Measurements from ENCODE around the gene SH2B2. TPM values are rescaled to one million over a fixed set of nuclear protein-coding genes. Genes with fewer than 3 reads are reported as not detected.
"Not testable (repeated sequence)": the region's sequence is repeated elsewhere in the genome, so short reads cannot be mapped to it uniquely, and the experiment has no call there.

Gene SH2B2
- total RNA-seq, 3 donors from 2014 or later (not counting 1 experiment from before 2014, with no cell fraction given): 1.6 to 2.9 (median 2.0) TPM

GRCh38 chr7:102363549-102364393 lies 77.1 kb downstream of the SH2B2 start:
- intact Hi-C loops (cut with micrococcal nuclease); H3K9me3 Mint-ChIP-seq: not testable (repeated sequence)

GRCh38 chr7:102364394-102364886 lies 77.8 kb downstream of the SH2B2 start:
- H3K9me3 Mint-ChIP-seq; H3K27me3 Mint-ChIP-seq (ENCODE audit: low read depth in 2 of 2); DNase-seq; H3K36me3 Mint-ChIP-seq; intact Hi-C loops (cut with micrococcal nuclease); H3K36me3 ChIP-seq (ENCODE audit: control insufficient read depth, insufficient read depth, low read length); ATAC-seq; H3K4me1 ChIP-seq (ENCODE audit: control insufficient read depth, insufficient read depth, low read length); H3K27me3 ChIP-seq (ENCODE audit: control insufficient read depth, insufficient read depth, low read length); H3K9me3 ChIP-seq (ENCODE audit: control insufficient read depth, insufficient read depth, low read length): not testable (repeated sequence)
- WGBS (ENCODE audit: insufficient coverage): 0% methylated on average over 12 of the region's 20 CpGs
- Mint-ChIP-seq H3K27ac (peak overlapping the region; percentile 48 to 82), H3K4me1 (peaks cover 13% of the 10 kb centered on the region in 2 donors), H3K4me3 (peak overlapping the region; percentile 81)
- H3K27ac ChIP-seq (ENCODE audit: low read length): peak overlapping the region; percentile 20
- H3K4me3 ChIP-seq (ENCODE audit: low read length): peak overlapping the region; percentile 60

More at GRCh38 chr7:102363549-102364393, 77.1 kb downstream of the SH2B2 start:
- peak; percentile 96 to 100 (median 99) for ATAC-seq
- not testable (repeated sequence) for H3K27me3 Mint-ChIP-seq (ENCODE audit: low read depth in 2 of 2); H3K4me1 ChIP-seq (ENCODE audit: control insufficient read depth, insufficient read depth, low read length); H3K36me3 Mint-ChIP-seq; H3K36me3 ChIP-seq (ENCODE audit: control insufficient read depth, insufficient read depth, low read length); H3K9me3 ChIP-seq (ENCODE audit: control insufficient read depth, insufficient read depth, low read length); H3K27me3 ChIP-seq (ENCODE audit: control insufficient read depth, insufficient read depth, low read length)
- WGBS (ENCODE audit: insufficient coverage): under 1% methylated on average over 76 of the region's 76 CpGs
- Mint-ChIP-seq H3K4me1 (peaks cover 13% of the 10 kb centered on the region in 2 donors), H3K27ac (peak overlapping the region; percentile 71 to 82), H3K4me3 (peak overlapping the region; percentile 89)
- peak; percentile 83 to 97 for DNase-seq
- peak overlapping the region; percentile 59 for H3K27ac ChIP-seq (ENCODE audit: low read length)
- H3K4me3 ChIP-seq (ENCODE audit: low read length): peak overlapping the region; percentile 60

- H3K36me3 Mint-ChIP-seq; H3K9me3 Mint-ChIP-seq; H3K36me3 ChIP-seq (ENCODE audit: control insufficient read depth, insufficient read depth, low read length); H3K9me3 ChIP-seq (ENCODE audit: control insufficient read depth, insufficient read depth, low read length); H3K27me3 ChIP-seq (ENCODE audit: control insufficient read depth, insufficient read depth, low read length); H3K4me3 ChIP-seq (ENCODE audit: low read length); H3K4me3 Mint-ChIP-seq; H3K27ac Mint-ChIP-seq; H3K4me1 ChIP-seq (ENCODE audit: control insufficient read depth, insufficient read depth, low read length); DNase-seq; ATAC-seq; intact Hi-C loops (cut with micrococcal nuclease); H3K27ac ChIP-seq (ENCODE audit: low read length); H3K27me3 Mint-ChIP-seq (ENCODE audit: low read depth in 2 of 2): not testable (repeated sequence)
- peaks cover 13 to 14% of the 10 kb centered on the region in 2 donors for H3K4me1 Mint-ChIP-seq
- WGBS (ENCODE audit: insufficient coverage): no CpG with 5 or more reads among the region's 7 CpGs
These were observed 78.7 kb downstream of the SH2B2 start for GRCh38 chr7:102365390-102365789.

- H3K36me3 ChIP-seq (ENCODE audit: control insufficient read depth, insufficient read depth, low read length); H3K27ac Mint-ChIP-seq; intact Hi-C loops (cut with micrococcal nuclease); H3K27ac ChIP-seq (ENCODE audit: low read length); H3K27me3 ChIP-seq (ENCODE audit: control insufficient read depth, insufficient read depth, low read length); H3K4me3 ChIP-seq (ENCODE audit: low read length); H3K4me3 Mint-ChIP-seq; H3K4me1 ChIP-seq (ENCODE audit: control insufficient read depth, insufficient read depth, low read length); H3K27me3 Mint-ChIP-seq (ENCODE audit: low read depth in 2 of 2); ATAC-seq; DNase-seq; H3K9me3 ChIP-seq (ENCODE audit: control insufficient read depth, insufficient read depth, low read length); H3K9me3 Mint-ChIP-seq: not testable (repeated sequence)
- H3K4me1 Mint-ChIP-seq: peaks cover 15 to 26% of the 10 kb centered on the region in 2 donors
- peaks cover 12% of the 10 kb centered on the region for H3K36me3 Mint-ChIP-seq
These were observed 83.4 kb downstream of the SH2B2 start for GRCh38 chr7:102370038-102370437.

Other genes with a start within 250 kb of the SH2B2 start
- not detected for gene SPDYE6, start 69.6 kb downstream of the SH2B2 start, total RNA-seq
- 10 to 100 TPM; 38.2 to 44.2 (median 39.5) TPM for gene PRKRIP1, start 109.5 kb downstream of the SH2B2 start, total RNA-seq
- gene ORAI2, start 146.7 kb downstream of the SH2B2 start, total RNA-seq: 10 to 100 TPM; 39.1 to 55.0 (median 41.3) TPM
- gene ALKBH4, start 178.0 kb downstream of the SH2B2 start, total RNA-seq: 1 to 10 TPM; 4.1 to 9.2 (median 9.1) TPM
- 10 to 100 TPM; 20.0 to 24.1 (median 20.4) TPM for gene LRWD1, start 178.1 kb downstream of the SH2B2 start, total RNA-seq
- 10 to 100 TPM; 35.3 to 44.5 (median 44.5) TPM for gene POLR2J, start 192.1 kb downstream of the SH2B2 start, total RNA-seq
- 10 to 100 TPM in 2 of 3 donors, 1 to 10 TPM in 1; 2.4 to 14.3 (median 12.3) TPM for gene RASA4B, start 230.9 kb downstream of the SH2B2 start, total RNA-seq